DND-41 (cell line): ENCODE results near the gene ZFYVE28.

Source experiments
- ATAC-seq: fragments of 200-7000 bp; cut with Tn5 transposase; 3 replicates; pipeline ENCODE4 v1.9.1; 2021; ENCODE audit warnings: low read depth; ENCODE audit not compliant: insufficient read depth
- DNase-seq: peaks from one replicate; pipeline ENCODE4 v3.0.0-alpha.2; 2020
- H2AFZ ChIP-seq: 2 replicates; pipeline ENCODE4 v1.6.0; 2012; ENCODE audit warnings: low read depth, low read length
- H3K27ac ChIP-seq: 2 replicates; pipeline ENCODE4 v1.5.1; 2012; ENCODE audit warnings: low read length, inconsistent platforms
- H3K27me3 ChIP-seq: fragments of 200-600 bp; sonication (generic); 2 replicates; pipeline ENCODE4 v1.6.0; 2012; ENCODE audit warnings: low read length, mild to moderate bottlenecking, inconsistent platforms; ENCODE audit not compliant: insufficient read depth, poor library complexity
- H3K36me3 ChIP-seq: 2 replicates; pipeline ENCODE4 v1.5.1; 2012; ENCODE audit warnings: low read length, inconsistent platforms; ENCODE audit not compliant: insufficient read depth
- H3K4me1 ChIP-seq: 2 replicates; pipeline ENCODE4 v1.5.1; 2012; ENCODE audit warnings: mild to moderate bottlenecking, low read length; ENCODE audit not compliant: insufficient read depth
- H3K4me2 ChIP-seq: 2 replicates; pipeline ENCODE4 v1.6.0; 2012; ENCODE audit warnings: mild to moderate bottlenecking, moderate library complexity, low read length, inconsistent platforms; ENCODE audit not compliant: insufficient read depth
- H3K4me3 ChIP-seq, 2 experiments: fragments of 200-600 bp in 1 of 2; shearing (Covaris generic) in 1 of 2; 2 replicates each; pipeline ENCODE4 v1.5.1; 2012 to 2016; ENCODE audit warnings: inconsistent platforms in 2 of 2, low read length in 2 of 2, mild to moderate bottlenecking in 2 of 2, low read depth in 1 of 2, moderate library complexity in 1 of 2
- H3K79me2 ChIP-seq: 2 replicates; pipeline ENCODE4 v1.6.0; 2012; ENCODE audit warnings: low read length, inconsistent platforms; ENCODE audit not compliant: insufficient read depth
- H3K9ac ChIP-seq: 2 replicates; pipeline ENCODE4 v1.6.0; 2012; ENCODE audit warnings: low read depth, mild to moderate bottlenecking, inconsistent platforms, low read length, moderate library complexity
- H3K9me3 ChIP-seq: 2 replicates; pipeline ENCODE4 v1.5.1; 2012; ENCODE audit warnings: low read length, moderate library complexity, mild to moderate bottlenecking, inconsistent platforms; ENCODE audit not compliant: insufficient read depth, severe bottlenecking
- H4K20me1 ChIP-seq: 2 replicates; pipeline ENCODE4 v1.6.0; 2012; ENCODE audit warnings: low read length; ENCODE audit not compliant: insufficient read depth
- CTCF ChIP-seq: IDR thresholded peaks from 2 replicates; pipeline ENCODE4 v1.5.1; 2012; ENCODE audit warnings: borderline replicate concordance, low read length, moderate library complexity, mild to moderate bottlenecking; ENCODE audit not compliant: poor library complexity, severe bottlenecking; ENCODE audit errors: extremely low read depth
- EZH2 ChIP-seq: IDR thresholded peaks from 3 replicates; pipeline ENCODE4 v1.6.1; 2012; ENCODE audit warnings: borderline replicate concordance, low read depth, mild to moderate bottlenecking, moderate library complexity, low read length, inconsistent platforms; ENCODE audit not compliant: severe bottlenecking

ZFYVE28 gene

GRCh38 chr4:2390784-2391421 lies 27.5 kb downstream of the ZFYVE28 start:
- Histone ChIP-seq H3K9me3 (no peaks in the 10 kb centered on the region), H3K27ac (no peak overlapping the region), H3K4me3 (no peak overlapping the region), H3K79me2 (no peaks in the 10 kb centered on the region), H3K4me1 (no peaks in the 10 kb centered on the region), H4K20me1 (peaks cover 21% of the 10 kb centered on the region), H2AFZ (no peak overlapping the region), H3K36me3 (no peaks in the 10 kb centered on the region), H3K27me3 (peaks cover 48% of the 10 kb centered on the region), H3K9ac (no peak overlapping the region), H3K4me2 (no peak overlapping the region)
- ATAC-seq = no peak
- DNase-seq = no peak
- TF ChIP-seq EZH2 (no peak), CTCF (no peak)

GRCh38 chr4:2390146-2390545 lies 28.3 kb downstream of the ZFYVE28 start:
- peaks cover 52% of the 10 kb centered on the region for H3K27me3 ChIP-seq
- H2AFZ ChIP-seq = no peak overlapping the region
- H3K36me3 ChIP-seq = no peaks in the 10 kb centered on the region
- H3K4me1 ChIP-seq = no peaks in the 10 kb centered on the region
- TF ChIP-seq CTCF (no peak), EZH2 (no peak)
- H3K27ac ChIP-seq = no peak overlapping the region
- ATAC-seq (no peak), DNase-seq (no peak)
- no peak overlapping the region for H3K9ac ChIP-seq
- H4K20me1 ChIP-seq = peaks cover 21% of the 10 kb centered on the region
- H3K9me3 ChIP-seq = no peaks in the 10 kb centered on the region
- H3K4me2 ChIP-seq = no peak overlapping the region
- H3K4me3 ChIP-seq = no peak overlapping the region
- H3K79me2 ChIP-seq = no peaks in the 10 kb centered on the region

GRCh38 chr4:2389691-2390090 lies 28.8 kb downstream of the ZFYVE28 start:
- no peaks in the 10 kb centered on the region for H3K79me2 ChIP-seq
- H3K27me3 ChIP-seq = peaks cover 57% of the 10 kb centered on the region
- no peak overlapping the region for H3K27ac ChIP-seq
- no peak overlapping the region for H3K4me3 ChIP-seq
- H2AFZ ChIP-seq = no peak overlapping the region
- H4K20me1 ChIP-seq = peaks cover 19% of the 10 kb centered on the region
- ATAC-seq (no peak), DNase-seq (no peak)
- H3K4me2 ChIP-seq = no peak overlapping the region
- H3K36me3 ChIP-seq = no peaks in the 10 kb centered on the region
- TF ChIP-seq CTCF = no peak
- no peak for TF ChIP-seq EZH2
- no peaks in the 10 kb centered on the region for H3K9me3 ChIP-seq
- H3K9ac ChIP-seq = no peak overlapping the region
- H3K4me1 ChIP-seq = no peaks in the 10 kb centered on the region
